GM19438 (cell line): ENCODE measurements around the gene TMEM131.
"Not testable (repeated sequence)": the region's sequence is repeated elsewhere in the genome, so short reads cannot be mapped to it uniquely, and the experiment has no call there.

Source experiments
- ATAC-seq: cut with Tn5 transposase; IDR thresholded peaks from one replicate; pipeline ENCODE4 v1.9.1; 2021; ENCODE audit warnings: low read depth; ENCODE audit not compliant: unreplicated experiment

TMEM131 gene

GRCh38 chr2:97827013-97827412 is 168.7 kb downstream of the TMEM131 start:
- ATAC-seq: not testable (repeated sequence)

GRCh38 chr2:97826266-97826847 is 169.4 kb downstream of the TMEM131 start:
- ATAC-seq: not testable (repeated sequence)

GRCh38 chr2:97824011-97824410 is 171.7 kb downstream of the TMEM131 start:
- not testable (repeated sequence) for ATAC-seq

- ATAC-seq: not testable (repeated sequence)
Measured at GRCh38 chr2:97821862-97822261, 173.9 kb downstream of the TMEM131 start.

- no peak for ATAC-seq
Measured at GRCh38 chr2:97819754-97820153, 176.0 kb downstream of the TMEM131 start.

- ATAC-seq: no peak
Measured at GRCh38 chr2:97816411-97816810, 179.3 kb downstream of the TMEM131 start.

GRCh38 chr2:97812931-97813330 is 182.8 kb downstream of the TMEM131 start:
- ATAC-seq: no peak

GRCh38 chr2:97808816-97809215 is 186.9 kb downstream of the TMEM131 start:
- ATAC-seq: no peak

GRCh38 chr2:97806738-97807618 is 188.8 kb downstream of the TMEM131 start:
- ATAC-seq: no peak

GRCh38 chr2:97805776-97806175 is 190.0 kb downstream of the TMEM131 start:
- no peak for ATAC-seq

- no peak for ATAC-seq
Measured at GRCh38 chr2:97801028-97801427, 194.7 kb downstream of the TMEM131 start.

- ATAC-seq: no peak
Measured at GRCh38 chr2:97798416-97798815, 197.3 kb downstream of the TMEM131 start.

GRCh38 chr2:97797355-97797754 is 198.4 kb downstream of the TMEM131 start:
- no peak for ATAC-seq

- ATAC-seq: no peak
Measured at GRCh38 chr2:97796465-97797126, 199.2 kb downstream of the TMEM131 start.

- no peak for ATAC-seq
Measured at GRCh38 chr2:97792416-97792815, 203.3 kb downstream of the TMEM131 start.

GRCh38 chr2:97788986-97789644 is 206.6 kb downstream of the TMEM131 start:
- no peak for ATAC-seq

GRCh38 chr2:97785818-97786217 is 209.9 kb downstream of the TMEM131 start:
- no peak for ATAC-seq

- ATAC-seq: no peak
Measured at GRCh38 chr2:97784953-97785352, 210.8 kb downstream of the TMEM131 start.

GRCh38 chr2:97781981-97782380 is 213.8 kb downstream of the TMEM131 start:
- ATAC-seq: no peak

GRCh38 chr2:97779141-97779540 is 216.6 kb downstream of the TMEM131 start:
- no peak for ATAC-seq

GRCh38 chr2:97775074-97775473 is 220.7 kb downstream of the TMEM131 start:
- no peak for ATAC-seq
